Activated B cell treated with CpG ODN at 0.5 μM for 24 hours (primary cell): ENCODE measurements around the gene CTNNA2. TPM values are rescaled to one million over a fixed set of nuclear protein-coding genes. Genes with fewer than 3 reads are reported as not detected.

ENCODE experiments used
- ATAC-seq: fragments of 200-7000 bp; cut with Tn5 transposase; one replicate; pipeline ENCODE4 v1.10.0; 2021; ENCODE audit warnings: low read depth, mild to moderate bottlenecking, moderate library complexity
- CTCF ChIA-PET: fragments of 350-600 bp; sonication (Branson Sonifier 250); formaldehyde crosslinking; loops from one replicate; lab custom pipeline; 2021; ENCODE audit warnings: antibody characterized with exemption; lab: Charles Lee
- POLR2A ChIA-PET: fragments of 350-600 bp; sonication (Branson Sonifier 250); formaldehyde crosslinking; loops from one replicate; lab custom pipeline; 2021; ENCODE audit warnings: antibody characterized with exemption; lab: Charles Lee
- DNase-seq: peaks from one replicate; pipeline ENCODE4 v3.0.0; 2022
- H3K27ac Mint-ChIP-seq: one replicate; pipeline ENCODE4 v1.8.0; 2020; ENCODE audit warnings: mixed read lengths
- H3K27me3 Mint-ChIP-seq: one replicate; pipeline ENCODE4 v1.8.0; 2021; ENCODE audit warnings: mixed read lengths
- H3K36me3 Mint-ChIP-seq: one replicate; pipeline ENCODE4 v1.8.0; 2021; ENCODE audit warnings: low read depth, mixed read lengths
- H3K4me1 Mint-ChIP-seq: one replicate; pipeline ENCODE4 v1.8.0; 2021; ENCODE audit warnings: mixed read lengths
- H3K4me3 Mint-ChIP-seq: one replicate; pipeline ENCODE4 v1.8.0; 2020; ENCODE audit warnings: mild to moderate bottlenecking, mixed read lengths
- H3K9me3 Mint-ChIP-seq: one replicate; pipeline ENCODE4 v1.8.0; 2020; ENCODE audit warnings: mixed read lengths
- CTCF ChIP-seq: fragments of 200-600 bp; IDR thresholded peaks from one replicate; pipeline ENCODE4 v1.8.0; 2022; ENCODE audit warnings: antibody characterized with exemption, mild to moderate bottlenecking
- intact Hi-C: fragments of 100-400 bp; cut with micrococcal nuclease; formaldehyde crosslinking; loops from one replicate; pipeline ENCODE4 v1.15.1; 2024
- total RNA-seq: library from RNA; stranded (reverse); gene quantifications from 2 replicates; pipeline ENCODE4 v1.2.3, GENCODE V29; 2022

The CTNNA2 gene
- total RNA-seq, 1 donor from 2014 or later = not detected

GRCh38 chr2:80168801-80169200 lies 656.0 kb downstream of the CTNNA2 start:
- intact Hi-C loops = no loop called here
- H3K4me3 Mint-ChIP-seq = no peak overlapping the region
- no peak for ATAC-seq
- CTCF ChIA-PET = no interaction called here
- POLR2A ChIA-PET = no interaction called here
- no peaks in the 10 kb centered on the region for H3K4me1 Mint-ChIP-seq
- H3K9me3 Mint-ChIP-seq = peaks cover 4% of the 10 kb centered on the region
- no peak overlapping the region for H3K27ac Mint-ChIP-seq
- H3K27me3 Mint-ChIP-seq = no peaks in the 10 kb centered on the region
- no peak for TF ChIP-seq CTCF
- no peaks in the 10 kb centered on the region for H3K36me3 Mint-ChIP-seq
- no peak for DNase-seq

GRCh38 chr2:80169811-80170594 lies 657.2 kb downstream of the CTNNA2 start:
- peaks cover 4% of the 10 kb centered on the region for H3K9me3 Mint-ChIP-seq
- H3K4me1 Mint-ChIP-seq = no peaks in the 10 kb centered on the region
- CTCF ChIA-PET = no interaction called here
- POLR2A ChIA-PET = no interaction called here
- DNase-seq (no peak), ATAC-seq (no peak)
- no peak overlapping the region for H3K4me3 Mint-ChIP-seq
- intact Hi-C loops = no loop called here
- no peaks in the 10 kb centered on the region for H3K36me3 Mint-ChIP-seq
- TF ChIP-seq CTCF = no peak
- H3K27ac Mint-ChIP-seq = no peak overlapping the region
- no peaks in the 10 kb centered on the region for H3K27me3 Mint-ChIP-seq

DNA sequence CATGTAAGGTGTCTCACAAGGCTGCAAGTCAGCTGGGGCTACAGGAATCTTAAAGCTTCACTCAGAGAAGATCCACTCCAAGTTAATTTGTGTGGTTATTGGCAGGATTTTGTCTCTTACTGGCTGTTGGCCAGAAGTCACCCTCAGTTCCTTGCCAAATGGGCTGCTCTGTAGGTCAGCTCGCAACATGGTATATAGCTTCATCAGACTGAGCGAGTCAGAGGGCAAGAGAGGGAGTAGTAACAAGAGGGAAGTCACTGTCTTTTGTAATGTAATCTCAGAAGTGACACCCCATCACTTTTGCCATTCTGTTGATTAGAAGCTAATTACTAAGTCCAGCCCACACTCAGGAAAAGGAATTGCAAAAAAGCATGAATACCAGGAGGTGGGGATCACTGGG lies 672.2 kb downstream of the CTNNA2 start:
- intact Hi-C loops = no loop called here
- Mint-ChIP-seq H3K27ac (no peak overlapping the region), H3K4me3 (no peak overlapping the region), H3K4me1 (no peaks in the 10 kb centered on the region), H3K36me3 (no peaks in the 10 kb centered on the region), H3K9me3 (peaks cover 12% of the 10 kb centered on the region), H3K27me3 (no peaks in the 10 kb centered on the region)
- ChIA-PET POLR2A (no interaction called here), CTCF (no interaction called here)
- no peak for TF ChIP-seq CTCF
- DNase-seq (no peak), ATAC-seq (no peak)

- H3K27me3 Mint-ChIP-seq = no peaks in the 10 kb centered on the region
- intact Hi-C loops = no loop called here
- H3K9me3 Mint-ChIP-seq = peaks cover 5% of the 10 kb centered on the region
- H3K4me3 Mint-ChIP-seq = no peak overlapping the region
- ChIA-PET CTCF (no interaction called here), POLR2A (no interaction called here)
- DNase-seq (no peak), ATAC-seq (no peak)
- no peaks in the 10 kb centered on the region for H3K4me1 Mint-ChIP-seq
- TF ChIP-seq CTCF = no peak
- no peak overlapping the region for H3K27ac Mint-ChIP-seq
- H3K36me3 Mint-ChIP-seq = no peaks in the 10 kb centered on the region
Measured at GRCh38 chr2:80186262-80186661, 673.4 kb downstream of the CTNNA2 start.

GRCh38 chr2:80187156-80187555 lies 674.3 kb downstream of the CTNNA2 start:
- intact Hi-C loops = no loop called here
- Mint-ChIP-seq H3K27ac (no peak overlapping the region), H3K36me3 (no peaks in the 10 kb centered on the region), H3K9me3 (peaks cover 5% of the 10 kb centered on the region), H3K4me3 (no peak overlapping the region), H3K27me3 (no peaks in the 10 kb centered on the region), H3K4me1 (no peaks in the 10 kb centered on the region)
- POLR2A ChIA-PET = no interaction called here
- no peak for TF ChIP-seq CTCF
- CTCF ChIA-PET = no interaction called here
- DNase-seq (no peak), ATAC-seq (no peak)
